HCT116 (cell line): ENCODE results near the gene MAP3K4. TPM values are rescaled to one million over a fixed set of nuclear protein-coding genes. Genes with fewer than 3 reads are reported as not detected.

ENCODE experiments used
- ATAC-seq: fragments of 200-7000 bp; cut with Tn5 transposase; 2 replicates; pipeline ENCODE4 v1.9.1; 2020; ENCODE audit warnings: mild to moderate bottlenecking, moderate library complexity
- BruUV-seq: library from RNA; stranded (reverse); fragments of 400-500 nt; replicated peaks from 2 replicates; lab custom pipeline; 2021; lab: Mats Ljungman, UMichigan
- CTCF ChIA-PET: fragments of 300-600 bp; sonication (Branson Sonifier 250); formaldehyde crosslinking; loops from one replicate; lab custom pipeline; 2021; ENCODE audit warnings: antibody characterized with exemption; lab: Charles Lee
- POLR2A ChIA-PET: fragments of 300-600, 350-600 bp; sonication (Branson Sonifier 250); formaldehyde crosslinking; loops from one replicate; lab custom pipeline; 2021; ENCODE audit warnings: antibody characterized with exemption; lab: Charles Lee
- RAD21 ChIA-PET, 2 experiments: fragments of 300-600 bp; sonication (Branson Sonifier 250); formaldehyde crosslinking; loops; one replicate each; lab custom pipeline; 2023; ENCODE audit warnings: low total read pairs in 2 of 2; ENCODE audit not compliant: uncharacterized antibody in 2 of 2, unreplicated experiment in 2 of 2, low non-redundant PET in 1 of 2; lab: Charles Lee
- DNase-seq: peaks from one replicate; pipeline ENCODE4 v3.0.0-alpha.2; 2010; ENCODE audit warnings: low read depth, low spot score
- H2AFZ ChIP-seq: fragments of 200-600 bp; shearing (Covaris generic), sonication (generic); 2 replicates; pipeline ENCODE4 v1.6.1; 2017; ENCODE audit warnings: low read depth, mixed run types, mixed read lengths, antibody characterized with exemption, low read length; ENCODE audit not compliant: poor library complexity, severe bottlenecking
- H3K27ac ChIP-seq: 2 replicates; pipeline ENCODE4 v1.5.1; 2012; ENCODE audit warnings: low read depth, low read length
- H3K27me3 ChIP-seq: fragments of 200-600 bp; sonication (generic); 2 replicates; pipeline ENCODE4 v1.6.1; 2016; ENCODE audit warnings: mixed run types, low read length, mixed read lengths; ENCODE audit not compliant: insufficient read depth
- H3K36me3 ChIP-seq, 2 experiments: fragments of 200-500 bp in 1 of 2; fragments of 200-600 bp in 1 of 2; sonication (Bioruptor generic) in 1 of 2; sonication (generic) in 1 of 2; 2 replicates each; pipeline versions ENCODE4 v1.5.1 to v1.6.1; 2014 to 2016; ENCODE audit warnings: low read length in 2 of 2, inconsistent platforms in 1 of 2, mixed read lengths in 1 of 2, mixed run types in 1 of 2; ENCODE audit not compliant: insufficient read depth in 2 of 2, control insufficient read depth in 1 of 2
- H3K4me1 ChIP-seq, 2 experiments: fragments of 200-600 bp in 1 of 2; sonication (generic) in 1 of 2; 2 replicates each; pipeline versions ENCODE4 v1.5.1 to v1.6.1; 2012 to 2017; ENCODE audit warnings: low read length in 2 of 2, inconsistent platforms in 1 of 2, mild to moderate bottlenecking in 1 of 2, mixed read lengths in 1 of 2, mixed run types in 1 of 2, moderate library complexity in 1 of 2; ENCODE audit not compliant: insufficient read depth in 2 of 2, control insufficient read depth in 1 of 2
- H3K4me2 ChIP-seq: fragments of 200-600 bp; sonication (generic); 2 replicates; pipeline ENCODE4 v1.6.1; 2017; ENCODE audit warnings: mixed run types, low read length, mixed read lengths
- H3K4me3 ChIP-seq, 2 experiments: fragments of 200-600 bp in 1 of 2; sonication (generic) in 1 of 2; replicated peaks in 1 of 2; 2 replicates each; pipeline ENCODE4 v1.5.1; 2011 to 2016; ENCODE audit warnings: low read length in 2 of 2, control low read depth in 1 of 2, low read depth in 1 of 2, mild to moderate bottlenecking in 1 of 2, mixed read lengths in 1 of 2, mixed run types in 1 of 2
- H3K79me2 ChIP-seq: fragments of 200-600 bp; sonication (generic); 2 replicates; pipeline ENCODE4 v1.6.1; 2017; ENCODE audit warnings: mild to moderate bottlenecking, mixed run types, low read length, moderate library complexity, mixed read lengths; ENCODE audit not compliant: insufficient read depth
- H3K9ac ChIP-seq: fragments of 200-600 bp; sonication (generic); 2 replicates; pipeline ENCODE4 v1.6.1; 2016; ENCODE audit warnings: low read length, mixed read lengths
- H3K9me2 ChIP-seq: fragments of 200-600 bp; sonication (generic), shearing (Covaris generic); 2 replicates; pipeline ENCODE4 v1.6.1; 2017; ENCODE audit warnings: mixed run types, mild to moderate bottlenecking, moderate library complexity; ENCODE audit not compliant: insufficient read depth
- H3K9me3 ChIP-seq, 2 experiments: fragments of 200-500 bp in 1 of 2; fragments of 200-600 bp in 1 of 2; sonication (Bioruptor generic) in 1 of 2; sonication (generic) in 1 of 2; 2 replicates each; pipeline ENCODE4 v1.6.1; 2014 to 2017; ENCODE audit warnings: low read length in 2 of 2, mixed read lengths in 2 of 2, inconsistent platforms in 1 of 2, low read depth in 1 of 2, mild to moderate bottlenecking in 1 of 2, mixed run types in 1 of 2, moderate library complexity in 1 of 2; ENCODE audit not compliant: control insufficient read depth in 1 of 2, insufficient read depth in 1 of 2
- H4K20me1 ChIP-seq: fragments of 200-600 bp; sonication (generic), shearing (Covaris generic); 2 replicates; pipeline ENCODE4 v1.6.1; 2017; ENCODE audit warnings: mixed run types, mild to moderate bottlenecking, moderate library complexity; ENCODE audit not compliant: insufficient read depth
- CBX3 ChIP-seq: IDR thresholded peaks from 2 replicates; pipeline ENCODE4 v1.6.1; 2012; ENCODE audit warnings: low read depth
- EGR1 ChIP-seq: IDR thresholded peaks from 2 replicates; pipeline ENCODE4 v1.6.1; 2012; ENCODE audit warnings: low read depth
- ELF1 ChIP-seq: IDR thresholded peaks from 2 replicates; pipeline ENCODE4 v1.6.1; 2012; ENCODE audit warnings: low read depth, borderline replicate concordance
- EZH2 ChIP-seq: fragments of 200-600 bp; sonication (generic); IDR thresholded peaks from 2 replicates; pipeline ENCODE4 v1.6.1; 2017; ENCODE audit warnings: antibody characterized with exemption, mixed run types
- EZH2phosphoT487 ChIP-seq: fragments of 200-600 bp; IDR thresholded peaks from 2 replicates; pipeline ENCODE4 v1.6.1; 2018; ENCODE audit warnings: antibody characterized with exemption, borderline replicate concordance
- JUND ChIP-seq: IDR thresholded peaks from 2 replicates; pipeline ENCODE4 v1.6.1; 2012
- POLR2A ChIP-seq: IDR thresholded peaks from 2 replicates; pipeline ENCODE4 v1.7.0; 2011; ENCODE audit warnings: borderline replicate concordance; ENCODE audit not compliant: insufficient read depth, insufficient read length; ENCODE audit errors: extremely low read depth
- POLR2AphosphoS5 ChIP-seq: IDR thresholded peaks from 2 replicates; pipeline ENCODE4 v1.6.1; 2011; ENCODE audit warnings: mild to moderate bottlenecking, low read depth, low read length, moderate library complexity
- RAD21 ChIP-seq: IDR thresholded peaks from 2 replicates; pipeline ENCODE4 v1.6.1; 2012; ENCODE audit warnings: low read depth, mild to moderate bottlenecking
- SIN3A ChIP-seq: IDR thresholded peaks from 2 replicates; pipeline ENCODE4 v1.6.1; 2012; ENCODE audit warnings: low read depth
- SP1 ChIP-seq: IDR thresholded peaks from 2 replicates; pipeline ENCODE4 v1.6.1; 2012; ENCODE audit warnings: low read depth
- SRF ChIP-seq: IDR thresholded peaks from 2 replicates; pipeline ENCODE4 v1.6.1; 2012; ENCODE audit warnings: low read depth
- TCF7L2 ChIP-seq: IDR thresholded peaks from 2 replicates; pipeline ENCODE4 v1.7.0; 2011; ENCODE audit warnings: borderline replicate concordance, inconsistent platforms; ENCODE audit not compliant: insufficient read depth, insufficient read length; ENCODE audit errors: extremely low read depth
- YY1 ChIP-seq: IDR thresholded peaks from 2 replicates; pipeline ENCODE4 v1.6.1; 2011; ENCODE audit warnings: low read length, low read depth, moderate library complexity, mild to moderate bottlenecking; ENCODE audit not compliant: insufficient replicate concordance; ENCODE audit errors: extremely low read depth
- ZFX ChIP-seq: fragments of 450-650 bp; IDR thresholded peaks from 2 replicates; pipeline ENCODE4 v1.6.1; 2017
- ZNF274 ChIP-seq: fragments of 200-500 bp; sonication (Bioruptor generic); IDR thresholded peaks from 2 replicates; pipeline ENCODE4 v1.6.1; 2014; ENCODE audit warnings: mild to moderate bottlenecking, low read depth, low read length, inconsistent platforms
- intact Hi-C: fragments of 100-400 bp; cut with micrococcal nuclease; formaldehyde crosslinking; loops from 2 replicates; pipeline ENCODE4 v1.10.0; 2022
- total RNA-seq: library from RNA; stranded (reverse); gene quantifications from one replicate; pipeline ENCODE4 v1.2.1, GENCODE V29; 2021; ENCODE audit not compliant: unreplicated experiment
- TF ChIP-seq, protein P1 (sequence below): IDR thresholded peaks from 2 replicates; pipeline ENCODE4 v1.6.1; 2012
- TF ChIP-seq, protein P2 (sequence below), 3 experiments: fragments of 200-600 bp in 1 of 3; sonication (generic) in 1 of 3; IDR thresholded peaks in 2 of 3; conservative IDR thresholded peaks in 1 of 3; 2 replicates each; pipeline ENCODE4 v1.5.1; 2012 to 2017; ENCODE audit warnings: low read depth in 2 of 3, low read length in 2 of 3, antibody characterized with exemption in 1 of 3, borderline replicate concordance in 1 of 3, control low read depth in 1 of 3, mild to moderate bottlenecking in 1 of 3, mixed read lengths in 1 of 3, mixed run types in 1 of 3, moderate library complexity in 1 of 3; ENCODE audit not compliant: insufficient read depth in 1 of 3

The MAP3K4 gene
- total RNA-seq, 1 experiment from 2014 or later: 46.5 TPM

DNA sequence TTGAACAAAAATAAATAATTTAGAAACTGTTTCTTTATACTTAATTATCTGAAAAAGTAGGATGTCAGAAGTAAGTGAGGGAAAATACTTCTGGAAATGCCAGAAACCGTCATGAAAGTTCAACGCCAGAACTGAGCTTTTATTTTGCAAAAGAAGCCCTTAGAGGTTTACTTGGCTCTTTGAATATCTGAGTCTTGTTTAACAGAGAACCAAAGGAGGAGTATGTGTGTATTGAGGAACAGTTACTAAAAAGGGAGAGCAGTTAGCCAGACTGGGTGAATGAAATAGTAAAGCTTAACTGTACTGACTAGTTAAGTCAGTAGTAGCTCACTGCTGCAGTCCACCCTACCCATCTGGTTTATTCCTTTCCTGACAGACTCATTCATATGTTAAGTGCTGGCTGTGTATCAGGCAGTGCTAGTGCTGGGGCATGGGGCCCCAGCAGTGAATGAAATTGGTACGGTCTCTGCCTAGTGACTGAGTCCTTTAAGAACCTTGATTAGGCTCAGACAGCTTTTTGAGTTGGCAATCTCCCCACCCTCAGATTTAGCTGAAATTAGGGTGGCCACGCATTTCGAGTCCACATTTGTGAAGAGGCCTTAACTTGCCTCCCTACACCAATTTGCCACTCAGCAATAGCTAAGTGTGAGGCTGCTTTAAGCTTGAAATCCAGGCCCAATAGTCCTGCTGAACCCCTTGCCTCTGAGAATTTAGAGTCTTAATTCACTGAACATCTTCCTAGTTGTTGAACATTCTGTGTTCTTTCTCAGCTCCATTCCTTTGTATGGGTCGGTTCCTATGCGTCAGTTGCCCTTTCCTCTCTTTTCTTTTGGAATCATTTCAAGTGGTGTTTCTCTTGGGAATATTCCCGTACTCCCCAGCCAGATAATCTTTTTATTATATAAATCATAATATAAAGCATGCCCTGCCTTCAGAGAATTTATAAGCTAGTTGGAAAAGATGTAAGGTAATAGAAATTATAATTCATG, 20.2 kb downstream of the MAP3K4 start:
- TF ChIP-seq POLR2AphosphoS5: no peak
- no peak for TF ChIP-seq ELF1
- TF ChIP-seq ZNF274: no peak
- TF ChIP-seq POLR2A: no peak
- TF ChIP-seq JUND: no peak
- TF ChIP-seq SIN3A: no peak
- TF ChIP-seq EGR1: no peak
- TF ChIP-seq, protein P1, sequence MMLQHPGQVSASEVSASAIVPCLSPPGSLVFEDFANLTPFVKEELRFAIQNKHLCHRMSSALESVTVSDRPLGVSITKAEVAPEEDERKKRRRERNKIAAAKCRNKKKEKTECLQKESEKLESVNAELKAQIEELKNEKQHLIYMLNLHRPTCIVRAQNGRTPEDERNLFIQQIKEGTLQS: no peak
- TF ChIP-seq RAD21: no peak
- no peak for TF ChIP-seq CBX3
- TF ChIP-seq EZH2phosphoT487: no peak
- TF ChIP-seq SRF: no peak
- TF ChIP-seq ZFX: no peak
- TF ChIP-seq, protein P2, sequence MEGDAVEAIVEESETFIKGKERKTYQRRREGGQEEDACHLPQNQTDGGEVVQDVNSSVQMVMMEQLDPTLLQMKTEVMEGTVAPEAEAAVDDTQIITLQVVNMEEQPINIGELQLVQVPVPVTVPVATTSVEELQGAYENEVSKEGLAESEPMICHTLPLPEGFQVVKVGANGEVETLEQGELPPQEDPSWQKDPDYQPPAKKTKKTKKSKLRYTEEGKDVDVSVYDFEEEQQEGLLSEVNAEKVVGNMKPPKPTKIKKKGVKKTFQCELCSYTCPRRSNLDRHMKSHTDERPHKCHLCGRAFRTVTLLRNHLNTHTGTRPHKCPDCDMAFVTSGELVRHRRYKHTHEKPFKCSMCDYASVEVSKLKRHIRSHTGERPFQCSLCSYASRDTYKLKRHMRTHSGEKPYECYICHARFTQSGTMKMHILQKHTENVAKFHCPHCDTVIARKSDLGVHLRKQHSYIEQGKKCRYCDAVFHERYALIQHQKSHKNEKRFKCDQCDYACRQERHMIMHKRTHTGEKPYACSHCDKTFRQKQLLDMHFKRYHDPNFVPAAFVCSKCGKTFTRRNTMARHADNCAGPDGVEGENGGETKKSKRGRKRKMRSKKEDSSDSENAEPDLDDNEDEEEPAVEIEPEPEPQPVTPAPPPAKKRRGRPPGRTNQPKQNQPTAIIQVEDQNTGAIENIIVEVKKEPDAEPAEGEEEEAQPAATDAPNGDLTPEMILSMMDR (IDR thresholded peaks at IDR 0.05 in 2 of 3, conservative IDR thresholded peaks at IDR 0.05 in 1 of 3; ENCODE audit: borderline replicate concordance in 1 of 3, insufficient read depth in 1 of 3, low read depth in 2 of 3, low read length in 2 of 3): no peak
- no peak for TF ChIP-seq EZH2
- no peak for TF ChIP-seq TCF7L2
- no peak for TF ChIP-seq SP1
- TF ChIP-seq YY1: no peak
- Histone ChIP-seq H3K79me2 (peaks cover 91% of the 10 kb centered on the region), H3K4me1 (no peaks in the 10 kb centered on the region), H3K4me3 (no peak overlapping the region), H3K9me2 (no peaks in the 10 kb centered on the region), H3K4me2 (no peak overlapping the region), H2AFZ (no peak overlapping the region), H3K27ac (no peak overlapping the region), H3K27me3 (no peaks in the 10 kb centered on the region), H3K9ac (no peak overlapping the region), H3K9me3 (no peaks in the 10 kb centered on the region), H4K20me1 (peaks cover 3% of the 10 kb centered on the region; the same call in 1 of the 2 replicates), H3K36me3 (no peaks in the 10 kb centered on the region)
- DNase-seq: no peak
- intact Hi-C loops: no loop called here
- POLR2A ChIA-PET: no interaction called here
- no TSS peak for BruUV-seq
- CTCF ChIA-PET: no interaction called here
- no peak for ATAC-seq
- RAD21 ChIA-PET: no interaction called here
